ENCODE data around the gene PIP4K2A.

Gene PIP4K2A

GRCh38 chr10:22568928-22569327 lies 145.4 kb downstream of the PIP4K2A start:
- in situ Hi-C loops (cut with HindIII; ENCODE audit: low sequenced_read_pairs): no loop called here

DNA sequence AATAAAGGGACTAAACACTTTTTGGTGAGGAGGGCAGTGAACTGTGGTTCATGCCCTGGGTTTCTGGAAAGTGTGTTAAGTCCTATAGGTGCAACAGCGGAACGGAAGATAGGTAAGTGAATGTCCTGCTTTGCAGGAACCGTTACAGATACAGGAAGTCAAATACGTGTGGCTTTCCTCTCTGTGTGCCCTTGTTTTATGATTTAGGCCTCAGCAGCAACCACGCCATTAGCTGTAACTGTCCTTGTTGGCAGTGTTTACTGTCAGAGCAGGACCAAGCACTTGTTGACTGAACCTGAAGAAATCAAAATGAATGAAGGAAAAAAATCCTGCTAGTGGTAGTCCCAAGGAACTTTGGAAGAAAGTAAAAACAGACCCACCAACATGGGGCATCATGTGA lies 150.3 kb downstream of the PIP4K2A start:
- in situ Hi-C loops (cut with HindIII; ENCODE audit: low sequenced_read_pairs): no loop called here

DNA sequence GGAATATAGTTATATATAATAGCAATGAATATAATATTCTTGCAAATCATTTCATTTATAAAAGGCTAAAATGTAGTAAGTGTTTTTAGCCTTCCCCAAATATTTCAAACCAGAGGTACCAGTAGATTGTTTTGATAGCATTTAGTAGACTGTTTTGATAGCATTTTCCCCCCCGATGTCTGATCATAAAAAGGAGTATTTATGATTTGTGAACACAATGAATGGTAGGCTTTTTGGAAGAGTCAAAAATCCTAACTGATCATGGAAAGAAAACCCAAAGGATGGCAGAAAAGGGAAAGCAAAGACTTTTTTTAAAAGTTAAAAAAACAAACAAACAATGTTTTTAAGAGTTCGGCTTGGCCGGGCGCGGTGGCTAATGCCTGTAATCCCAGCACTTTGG lies 152.5 kb downstream of the PIP4K2A start:
- in situ Hi-C loops (cut with HindIII; ENCODE audit: low sequenced_read_pairs): no loop called here

DNA sequence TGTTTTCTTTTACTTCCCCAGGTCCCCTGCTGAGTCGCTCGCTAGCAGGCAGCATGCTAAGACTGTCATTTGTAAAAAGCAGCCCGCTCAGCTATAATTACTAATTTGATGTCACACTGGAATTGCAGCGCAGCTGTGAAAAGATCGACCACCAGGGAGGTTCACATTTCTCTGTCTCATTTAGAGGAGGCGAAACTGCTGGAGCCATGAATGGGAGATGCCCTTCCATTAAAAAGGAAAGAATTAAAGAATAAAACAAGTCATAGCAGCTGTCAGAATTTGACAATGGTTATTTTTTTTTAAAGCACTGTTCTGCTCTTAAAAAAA lies 153.5 kb downstream of the PIP4K2A start:
- in situ Hi-C loops (cut with HindIII; ENCODE audit: low sequenced_read_pairs): no loop called here

DNA sequence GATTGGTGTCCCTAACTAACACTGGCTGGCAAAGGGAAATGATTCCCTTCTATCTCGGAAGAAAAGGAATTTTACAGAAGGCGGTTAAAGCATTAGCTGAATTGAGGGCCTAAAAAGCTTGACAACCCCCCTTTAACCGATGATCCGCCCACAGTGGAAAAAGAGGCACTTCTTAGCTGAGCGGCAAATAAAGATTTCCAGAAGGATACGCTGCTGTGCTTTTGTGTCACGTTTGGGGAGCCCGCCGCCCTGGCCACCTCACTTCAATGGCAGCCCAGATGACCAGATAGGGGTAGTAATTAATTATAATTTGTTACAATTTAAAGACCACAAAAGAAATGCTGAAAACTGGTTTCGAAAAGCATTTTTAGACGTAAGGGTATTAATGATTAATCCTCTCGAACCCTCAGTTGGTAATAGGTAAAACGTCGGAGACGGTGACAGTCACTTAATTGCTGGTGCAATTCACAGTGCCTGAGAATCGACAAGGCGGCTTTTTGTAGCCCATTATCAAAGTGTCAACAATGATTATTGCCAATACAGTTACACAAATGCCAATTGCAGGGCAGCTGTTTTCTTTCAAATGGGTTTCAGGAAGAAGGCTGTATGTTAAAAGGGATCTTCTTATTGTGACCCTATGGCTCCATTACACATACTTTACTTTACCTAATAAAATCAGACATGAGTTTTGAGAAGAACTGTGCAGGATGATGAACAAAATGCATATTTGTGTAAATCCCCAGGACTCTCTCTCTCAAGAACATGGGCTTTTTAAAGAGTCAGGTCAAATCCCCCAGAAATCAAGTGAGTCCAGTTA lies 154.1 kb downstream of the PIP4K2A start:
- in situ Hi-C loops (cut with HindIII; ENCODE audit: low sequenced_read_pairs): no loop called here

- in situ Hi-C loops (cut with HindIII; ENCODE audit: low sequenced_read_pairs): no loop called here
These were observed 157.1 kb downstream of the PIP4K2A start for GRCh38 chr10:22557321-22557720.

DNA sequence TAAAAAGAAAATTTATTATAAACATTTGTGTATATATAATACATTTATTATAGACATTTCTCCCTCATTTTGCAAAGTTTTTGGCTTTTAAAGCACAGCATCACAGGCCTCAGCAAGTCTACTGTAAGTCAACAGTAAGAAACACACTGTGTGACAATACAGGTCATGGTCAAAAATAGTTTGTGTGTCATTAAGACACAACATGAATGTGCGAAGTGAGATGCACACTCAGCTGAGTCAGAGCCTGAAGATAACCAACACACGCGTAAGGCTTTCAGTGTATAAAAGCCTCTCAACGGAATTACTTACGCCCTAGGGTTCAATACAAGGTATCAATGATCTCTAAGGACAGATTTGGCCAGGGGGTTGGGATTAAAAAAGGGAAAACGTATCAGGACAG lies 157.6 kb downstream of the PIP4K2A start:
- in situ Hi-C loops (cut with HindIII; ENCODE audit: low sequenced_read_pairs): no loop called here

DNA sequence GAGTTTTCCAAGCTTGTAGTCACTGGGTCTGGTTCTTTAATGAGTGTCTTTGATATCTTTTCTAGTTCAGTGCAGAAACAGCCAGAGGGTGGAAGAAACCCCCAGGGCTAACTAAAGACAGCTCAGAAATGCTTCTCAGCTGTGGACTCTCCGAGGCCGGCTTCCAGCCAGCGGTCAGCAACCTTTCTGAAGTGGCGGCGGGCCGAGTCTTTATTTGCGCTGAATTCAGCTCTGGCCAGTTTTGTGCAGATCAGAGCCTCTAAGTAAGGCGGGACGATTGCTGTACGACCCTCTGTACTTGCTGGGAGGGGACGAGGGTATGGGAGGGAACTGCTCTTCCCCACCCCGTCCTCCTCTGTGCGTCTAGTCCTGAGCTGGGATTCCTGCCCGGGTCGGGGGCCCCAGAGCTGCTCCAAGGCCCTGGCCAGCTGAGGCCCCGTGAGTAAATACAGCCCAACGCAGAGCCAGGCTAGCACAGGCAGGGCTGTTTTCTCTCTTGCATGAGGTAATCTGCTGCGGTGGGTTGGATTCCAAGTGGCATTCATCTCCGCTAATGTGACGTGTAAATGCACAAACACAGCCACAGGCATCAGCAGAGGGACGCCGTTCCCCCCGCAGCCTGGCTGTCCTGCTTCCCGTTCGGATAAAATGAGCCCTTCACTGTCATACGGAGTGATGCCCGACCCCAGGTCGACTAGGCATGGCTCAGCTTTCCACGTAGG lies 159.8 kb downstream of the PIP4K2A start:
- in situ Hi-C loops (cut with HindIII; ENCODE audit: low sequenced_read_pairs): no loop called here

- in situ Hi-C loops (cut with HindIII; ENCODE audit: low sequenced_read_pairs): no loop called here
These were observed 160.9 kb downstream of the PIP4K2A start for GRCh38 chr10:22553452-22553995.

DNA sequence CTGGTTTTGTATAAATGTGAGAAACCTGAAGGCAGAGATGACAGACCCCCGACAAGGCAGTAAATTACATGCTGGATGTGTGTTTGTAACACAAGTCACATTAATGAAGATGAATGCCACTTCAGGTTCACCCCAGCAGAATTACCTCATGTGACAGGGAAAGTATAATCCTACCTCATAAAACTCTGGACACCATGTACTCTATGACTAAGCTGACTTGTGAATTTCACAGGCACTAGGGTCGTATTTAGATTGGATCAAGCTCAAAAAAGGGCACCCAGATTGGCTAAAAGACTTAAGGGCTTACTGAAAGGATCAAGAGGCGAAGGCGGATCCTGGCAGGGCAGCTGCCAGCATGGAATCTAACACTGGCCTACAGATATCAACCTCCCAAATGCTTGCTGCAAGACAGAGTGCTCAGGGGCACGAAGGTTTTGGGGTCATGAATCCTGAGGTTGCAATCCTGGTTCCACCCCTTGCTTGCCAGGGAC lies 161.4 kb downstream of the PIP4K2A start:
- in situ Hi-C loops (cut with HindIII; ENCODE audit: low sequenced_read_pairs): no loop called here

- in situ Hi-C loops (cut with HindIII; ENCODE audit: low sequenced_read_pairs): no loop called here
These were observed 162.6 kb downstream of the PIP4K2A start for GRCh38 chr10:22551681-22552365.

DNA sequence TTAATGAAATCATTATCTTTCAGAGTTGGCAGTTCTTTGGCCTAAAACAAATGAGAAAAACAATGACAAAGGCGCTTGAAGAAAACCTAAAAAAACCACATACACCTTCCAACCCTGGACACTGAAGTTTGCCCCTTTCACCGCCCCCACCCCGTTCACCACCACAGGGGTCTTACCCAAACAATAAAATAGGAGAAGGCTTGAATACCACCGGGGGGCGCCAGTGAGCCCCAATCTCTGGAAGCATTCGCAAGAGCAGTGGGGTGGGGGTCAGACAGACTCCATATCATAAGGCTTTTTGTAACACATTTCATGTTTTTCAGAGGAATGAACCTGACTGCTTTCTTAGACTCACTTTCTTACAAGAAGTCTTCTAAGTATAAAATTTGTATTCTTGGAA lies 163.6 kb downstream of the PIP4K2A start:
- in situ Hi-C loops (cut with HindIII; ENCODE audit: low sequenced_read_pairs): no loop called here

DNA sequence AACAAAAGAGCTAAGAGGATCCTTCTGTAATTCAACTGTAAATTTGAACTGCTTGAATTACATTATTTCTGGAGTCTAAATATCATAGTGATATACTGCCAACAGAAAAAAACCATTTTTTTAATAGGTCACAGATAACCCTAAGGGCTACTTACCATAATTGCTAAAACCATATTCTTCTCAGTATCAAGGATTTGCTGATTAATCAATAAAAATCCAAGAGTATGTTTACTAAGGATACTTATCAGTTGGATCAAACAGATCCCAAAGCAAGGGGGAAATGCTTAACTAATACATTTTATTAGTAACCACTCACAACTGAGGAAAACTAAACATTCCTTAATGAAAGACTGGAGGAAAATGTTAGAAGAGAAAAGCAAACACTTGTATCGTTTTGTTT lies 166.0 kb downstream of the PIP4K2A start:
- in situ Hi-C loops (cut with HindIII; ENCODE audit: low sequenced_read_pairs): no loop called here

DNA sequence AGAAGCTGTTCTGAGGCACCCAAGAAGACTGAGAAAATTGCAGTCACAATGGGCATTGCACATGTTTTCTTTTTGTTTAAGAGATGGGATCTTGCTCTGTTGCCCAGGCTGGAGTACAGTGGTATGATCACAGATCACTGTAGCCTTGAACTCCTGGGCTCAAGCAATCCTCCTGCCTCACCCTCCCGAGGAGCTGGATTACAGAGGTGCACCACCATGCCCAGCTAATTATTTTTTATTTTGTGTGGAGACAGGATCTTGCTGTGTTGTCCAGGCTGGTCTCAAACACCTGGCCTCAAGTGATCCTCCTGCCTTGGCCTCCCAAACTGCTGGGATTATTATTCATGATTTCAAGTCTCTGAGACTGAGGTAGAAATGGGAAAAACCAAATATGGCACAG lies 168.7 kb downstream of the PIP4K2A start:
- in situ Hi-C loops (cut with HindIII; ENCODE audit: low sequenced_read_pairs): no loop called here

GRCh38 chr10:22544325-22545068 lies 169.9 kb downstream of the PIP4K2A start:
- in situ Hi-C loops (cut with HindIII; ENCODE audit: low sequenced_read_pairs): no loop called here

GRCh38 chr10:22542773-22543172 lies 171.6 kb downstream of the PIP4K2A start:
- in situ Hi-C loops (cut with HindIII; ENCODE audit: low sequenced_read_pairs): no loop called here

- in situ Hi-C loops (cut with HindIII; ENCODE audit: low sequenced_read_pairs): no loop called here
These were observed 172.5 kb downstream of the PIP4K2A start for GRCh38 chr10:22541900-22542299.

DNA sequence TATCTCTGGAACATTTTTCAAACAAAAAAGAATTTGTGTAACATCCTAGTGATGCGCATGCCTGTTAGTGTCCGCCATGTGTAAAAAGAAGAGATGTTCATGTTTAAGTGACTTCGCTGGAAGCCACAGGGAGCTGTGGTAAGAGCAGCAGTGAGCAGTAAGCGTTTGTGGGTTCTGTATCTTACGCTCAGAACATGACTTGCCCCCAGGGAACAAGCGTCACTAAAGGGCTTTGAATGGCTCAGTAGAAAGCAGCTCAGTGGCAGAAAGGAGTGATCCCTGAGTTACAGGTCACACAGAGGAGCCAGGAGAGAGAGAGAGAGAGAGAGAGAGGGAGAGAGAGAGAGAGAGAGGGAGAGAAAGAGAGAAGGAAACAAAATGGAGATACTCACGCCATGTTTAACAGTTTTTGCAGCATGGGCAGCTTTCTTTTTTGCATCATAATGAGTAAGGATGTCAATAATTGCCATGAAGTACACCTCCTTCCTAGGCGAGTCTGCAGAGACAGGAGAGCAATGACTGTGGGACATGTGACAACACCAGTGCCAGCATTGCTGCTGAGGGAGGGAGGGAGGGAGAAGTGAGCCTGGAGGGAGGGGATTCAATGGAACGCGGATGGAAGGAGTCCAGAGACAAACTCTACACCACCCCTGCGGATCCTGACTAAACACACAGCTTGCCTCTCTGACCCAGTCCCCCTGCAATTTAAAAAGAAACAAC lies 174.6 kb downstream of the PIP4K2A start:
- in situ Hi-C loops (cut with HindIII; ENCODE audit: low sequenced_read_pairs): no loop called here

- in situ Hi-C loops (cut with HindIII; ENCODE audit: low sequenced_read_pairs): no loop called here
These were observed 176.6 kb downstream of the PIP4K2A start for GRCh38 chr10:22537810-22538209.

DNA sequence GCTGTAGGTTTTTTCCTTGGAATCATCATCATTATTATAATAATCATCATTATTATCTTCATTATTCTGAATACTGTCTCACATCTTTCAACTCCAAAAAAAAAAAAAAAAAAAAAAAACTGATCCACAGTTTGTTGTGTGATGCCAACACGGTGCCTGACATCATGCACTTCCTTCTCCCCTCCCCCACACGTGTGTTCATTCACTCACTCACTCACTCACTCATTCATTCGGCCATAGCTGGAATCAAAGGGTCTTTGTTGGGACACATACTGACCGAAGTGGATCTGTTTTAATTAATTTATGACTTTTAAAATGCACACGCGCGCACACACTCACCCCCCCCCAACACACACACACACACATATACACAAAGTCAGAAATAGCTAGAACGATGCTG lies 177.8 kb downstream of the PIP4K2A start:
- in situ Hi-C loops (cut with HindIII; ENCODE audit: low sequenced_read_pairs): no loop called here
